ENCODE measurements around the gene PAK4.
"Not testable (repeated sequence)": the region's sequence is repeated elsewhere in the genome, so short reads cannot be mapped to it uniquely, and the experiment has no call there.

Gene PAK4

DNA sequence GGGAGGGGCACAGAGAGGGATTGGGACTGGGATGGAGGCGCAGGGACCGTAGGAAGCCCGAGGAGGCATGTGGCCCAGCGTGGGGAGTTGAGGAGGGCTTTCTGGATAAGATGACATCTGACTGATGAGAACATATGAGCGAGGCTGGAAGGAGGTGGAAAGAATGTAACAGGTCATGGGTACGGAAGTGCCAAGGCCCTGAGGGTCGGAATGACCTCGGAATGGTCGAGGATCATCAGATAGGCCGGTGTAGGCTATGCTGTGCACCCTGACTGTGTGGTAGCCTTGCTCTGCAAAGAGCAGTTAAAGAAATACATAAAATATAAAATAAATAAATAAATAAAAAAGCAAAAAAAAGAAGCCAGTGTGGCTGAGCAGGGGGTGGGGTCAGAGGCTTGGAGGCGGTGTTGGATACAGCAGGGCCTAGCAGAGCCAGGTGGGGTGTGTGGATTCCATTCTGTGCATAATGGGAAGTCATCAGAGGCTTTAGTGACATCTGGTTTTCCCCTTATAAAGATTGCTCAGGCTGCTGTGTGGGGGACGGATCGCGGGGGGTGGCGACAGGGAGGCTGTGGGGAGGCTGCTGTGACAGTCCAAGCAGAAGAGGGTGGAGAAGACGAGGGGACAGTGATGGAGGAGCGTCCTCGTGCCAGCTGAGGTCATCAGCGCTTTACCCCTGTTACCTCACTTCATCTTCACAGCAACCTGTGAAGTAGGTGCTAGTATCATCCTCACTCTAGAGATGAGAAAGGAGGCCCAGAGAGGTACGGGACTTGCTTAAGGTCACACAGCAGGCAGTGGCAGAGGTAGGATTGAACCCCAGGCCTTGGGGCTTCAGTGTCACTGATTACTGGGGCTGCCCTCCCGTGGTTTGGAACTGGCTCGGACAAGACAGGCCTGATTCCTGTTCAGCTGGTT, 5.0 kb downstream of the PAK4 start:
- no peak for DNase-seq

DNA sequence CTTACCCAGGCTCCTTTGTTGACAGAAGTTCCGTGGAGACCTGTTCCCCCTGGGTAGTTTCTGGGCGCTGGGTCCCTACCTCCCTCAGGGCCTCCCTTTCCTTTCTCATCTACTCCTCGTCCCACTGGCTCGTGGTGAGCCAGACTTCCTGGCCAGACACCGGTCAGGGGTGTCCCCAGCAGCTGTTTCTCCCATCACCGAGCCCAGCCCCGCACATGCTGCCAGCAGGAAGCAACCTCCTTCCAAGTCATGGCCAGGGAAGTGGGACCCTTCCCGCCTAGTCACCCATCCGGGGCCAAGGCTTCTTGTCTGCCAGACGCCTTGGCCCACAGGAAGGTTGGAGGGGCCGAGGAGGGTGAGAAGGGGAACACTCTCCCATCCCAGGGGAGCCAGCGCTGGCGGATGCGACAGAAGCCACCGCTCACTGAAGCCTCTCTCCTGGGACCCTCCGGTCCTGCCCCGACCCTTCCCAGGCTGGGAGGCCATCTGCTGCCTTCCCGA, 5.7 kb downstream of the PAK4 start:
- DNase-seq = no peak

DNA sequence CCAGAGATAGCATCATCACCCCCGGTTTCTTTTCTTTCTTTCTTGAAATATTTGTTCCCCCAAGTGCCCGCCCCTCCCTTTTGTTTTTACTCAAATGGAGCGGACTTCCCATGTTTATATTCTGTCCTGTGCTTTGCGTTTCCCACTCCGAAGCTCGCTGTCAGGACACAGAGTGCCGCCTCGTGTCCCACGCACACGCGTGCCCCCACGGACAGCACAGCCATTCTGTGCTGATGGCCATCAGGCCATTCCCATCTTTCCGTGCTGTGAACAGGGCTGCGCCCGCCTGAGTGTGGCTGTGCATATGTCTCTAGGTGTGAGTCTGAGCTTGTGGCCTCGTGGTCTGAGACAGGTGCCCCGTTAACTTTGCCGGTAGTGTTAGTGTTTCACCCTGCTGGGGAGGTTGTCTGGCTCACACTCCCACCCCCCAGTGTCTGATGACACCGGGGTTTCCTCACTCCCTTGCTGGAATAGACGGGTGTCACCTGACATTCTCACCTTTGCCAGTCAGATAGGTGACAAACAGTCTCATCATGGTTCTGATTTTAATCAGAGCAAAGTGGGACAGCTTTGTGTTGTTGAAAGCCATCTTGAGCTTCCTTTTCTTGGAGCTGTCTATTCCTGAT, 6.9 kb downstream of the PAK4 start:
- DNase-seq = no peak

DNA sequence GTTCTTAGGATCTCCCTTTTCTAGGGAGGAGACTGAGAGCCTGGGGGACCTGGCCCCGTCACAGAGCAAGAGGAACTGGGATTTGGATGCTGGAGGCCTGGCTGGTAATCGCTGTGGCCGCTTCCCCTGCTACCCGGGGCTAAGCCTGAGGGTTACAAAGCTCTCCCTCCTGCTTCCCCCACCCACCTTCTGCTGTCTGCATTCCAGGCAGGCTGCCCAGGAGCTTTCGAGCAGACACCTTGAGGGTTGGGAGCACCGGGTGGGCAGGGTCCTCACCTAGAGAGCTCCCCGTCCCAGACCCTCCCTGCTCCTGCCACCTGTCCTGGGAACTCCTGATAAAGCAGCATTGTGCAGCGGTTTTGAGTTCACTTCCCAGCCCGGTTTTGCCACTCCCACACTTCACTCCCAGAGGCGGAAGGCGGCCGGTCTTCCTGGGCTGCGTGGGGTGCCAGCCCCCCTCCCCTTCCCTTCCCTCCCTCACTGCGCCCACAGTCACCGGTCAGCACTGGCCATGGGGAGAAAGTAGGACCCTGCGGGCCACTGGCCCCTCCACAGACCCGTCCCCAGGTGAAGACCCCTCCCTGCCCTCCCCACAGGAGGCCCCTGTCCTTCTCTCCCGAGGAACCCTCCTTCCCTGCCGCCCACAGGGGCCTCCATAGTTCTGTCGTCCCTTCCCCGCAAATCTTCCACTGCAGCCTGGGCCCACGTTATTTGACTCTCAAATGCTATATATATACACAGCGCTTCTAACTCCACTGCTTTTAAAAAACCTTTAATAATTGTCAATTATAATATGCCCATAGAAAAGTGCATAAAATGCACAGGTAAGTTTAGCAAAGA, 8.1 kb downstream of the PAK4 start:
- DNase-seq = no peak

DNA sequence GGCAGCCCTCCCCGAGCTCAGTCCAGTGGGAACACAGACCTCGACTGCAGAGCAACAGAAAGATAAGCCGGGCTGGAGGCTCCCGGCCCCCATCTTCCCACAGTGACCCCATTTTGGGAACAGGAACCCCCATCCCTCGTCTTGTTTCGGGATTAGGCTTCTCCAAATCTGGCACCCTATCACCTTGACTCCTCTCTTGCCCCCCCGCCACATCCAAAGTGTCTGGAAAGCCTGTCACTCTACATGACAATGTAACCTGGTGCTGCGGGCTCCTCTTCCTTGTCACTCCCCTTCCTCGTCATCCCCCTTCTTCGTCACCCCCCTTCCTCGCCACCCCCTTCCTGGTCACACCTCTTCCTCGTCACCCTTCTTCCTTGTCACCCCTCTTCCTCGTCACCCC, 10.1 kb downstream of the PAK4 start:
- no peak for DNase-seq

DNA sequence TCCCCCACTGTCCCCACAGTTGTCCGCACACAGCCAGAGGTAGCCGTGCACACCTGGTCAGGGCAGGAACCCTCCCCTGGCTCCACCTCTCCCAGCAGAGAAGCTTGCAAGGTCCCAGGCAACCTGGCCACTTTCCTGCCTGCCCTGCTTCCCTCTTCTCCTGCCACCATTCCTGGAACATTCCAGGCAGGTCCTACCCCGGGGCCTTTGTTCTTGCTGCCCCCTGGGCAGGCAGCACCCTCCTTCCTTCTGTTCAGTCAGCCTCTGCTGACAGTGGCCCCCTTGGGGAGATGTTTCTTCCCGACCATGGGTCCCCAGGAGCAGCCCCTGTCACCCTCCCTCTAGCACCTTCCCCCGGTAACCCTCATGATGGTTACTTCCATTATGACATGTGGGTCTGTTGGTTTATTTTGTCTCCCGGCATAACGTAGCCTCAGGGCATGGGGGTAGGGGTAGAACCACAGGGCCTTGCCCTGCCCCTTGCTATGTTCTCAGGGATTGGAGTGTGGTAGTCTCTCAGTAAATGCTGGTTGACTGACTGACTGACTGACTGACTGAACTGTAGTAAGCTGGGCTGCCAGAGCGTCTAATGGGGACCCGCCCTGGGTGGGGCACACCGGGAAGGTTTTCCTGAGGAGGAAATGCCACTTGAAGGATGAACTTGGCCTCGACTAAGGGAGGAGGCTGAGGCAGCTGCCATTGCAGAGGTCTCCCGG, 10.8 kb downstream of the PAK4 start:
- DNase-seq = no peak

DNA sequence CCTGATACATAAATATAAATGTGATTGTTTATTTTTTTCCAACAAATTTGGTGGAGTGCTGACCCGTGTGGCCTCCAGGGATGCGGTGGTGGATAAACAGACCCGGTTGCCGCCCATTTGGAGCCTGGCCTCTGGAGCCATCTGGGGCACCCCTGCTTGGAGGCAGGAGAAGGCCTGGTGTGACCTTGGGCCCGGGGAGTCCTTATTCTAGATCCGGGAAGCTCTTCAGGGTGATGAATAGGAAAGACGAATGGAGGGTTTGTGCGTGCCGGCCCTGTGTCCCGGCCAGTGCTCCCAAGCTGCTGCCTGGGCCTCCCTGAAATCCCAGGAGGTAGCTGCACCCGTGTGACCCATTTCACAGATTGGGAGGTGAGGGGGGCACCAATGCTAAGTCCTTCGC, 11.5 kb downstream of the PAK4 start:
- DNase-seq = no peak

DNA sequence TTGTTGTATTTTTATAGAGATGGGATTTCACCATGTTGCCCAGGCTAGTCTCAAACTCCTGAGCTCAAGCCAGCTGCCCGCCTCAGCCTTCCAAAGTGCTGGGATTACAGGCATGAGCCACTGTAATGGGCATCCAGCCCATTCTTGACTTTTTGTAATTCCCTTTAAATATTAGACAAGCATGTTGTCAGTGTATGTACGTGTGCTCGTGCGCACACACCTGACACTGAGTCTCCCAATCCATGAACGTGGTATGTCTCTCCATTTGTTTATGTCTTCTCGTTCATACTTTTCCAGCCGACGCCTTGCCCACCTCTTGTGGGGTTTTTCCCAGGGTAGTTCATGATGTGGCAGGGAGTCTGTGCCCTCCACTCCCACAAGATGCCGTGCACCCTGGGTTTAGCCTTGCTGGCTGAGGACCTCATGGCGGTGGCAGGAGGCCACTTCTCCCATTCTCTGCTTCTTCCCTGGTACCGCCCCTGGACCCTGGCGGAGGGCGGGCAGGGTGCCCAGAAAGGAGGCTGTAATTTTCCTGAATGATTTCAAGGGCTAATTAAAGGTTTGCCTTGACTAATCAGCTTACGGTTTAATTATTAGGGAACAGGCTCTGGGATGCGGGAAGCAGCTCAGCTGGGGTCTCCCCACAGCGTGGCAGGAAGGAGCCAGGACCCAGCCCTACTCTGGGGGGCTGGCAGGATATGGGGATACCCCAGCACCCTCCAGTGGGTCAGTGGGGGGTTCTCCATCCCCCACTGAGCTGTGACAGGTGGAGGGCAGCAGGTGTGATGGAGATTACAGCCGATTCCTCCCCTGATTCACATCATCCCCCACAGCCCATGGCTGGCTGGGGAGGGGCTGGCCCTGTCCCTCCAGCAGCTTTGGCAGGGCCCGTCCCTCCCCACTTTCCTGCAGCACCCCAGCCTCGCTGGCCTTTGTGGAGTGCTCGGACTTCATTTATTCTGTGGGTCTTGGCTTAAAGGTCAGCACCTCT, 12.9 kb downstream of the PAK4 start:
- DNase-seq = no peak

DNA sequence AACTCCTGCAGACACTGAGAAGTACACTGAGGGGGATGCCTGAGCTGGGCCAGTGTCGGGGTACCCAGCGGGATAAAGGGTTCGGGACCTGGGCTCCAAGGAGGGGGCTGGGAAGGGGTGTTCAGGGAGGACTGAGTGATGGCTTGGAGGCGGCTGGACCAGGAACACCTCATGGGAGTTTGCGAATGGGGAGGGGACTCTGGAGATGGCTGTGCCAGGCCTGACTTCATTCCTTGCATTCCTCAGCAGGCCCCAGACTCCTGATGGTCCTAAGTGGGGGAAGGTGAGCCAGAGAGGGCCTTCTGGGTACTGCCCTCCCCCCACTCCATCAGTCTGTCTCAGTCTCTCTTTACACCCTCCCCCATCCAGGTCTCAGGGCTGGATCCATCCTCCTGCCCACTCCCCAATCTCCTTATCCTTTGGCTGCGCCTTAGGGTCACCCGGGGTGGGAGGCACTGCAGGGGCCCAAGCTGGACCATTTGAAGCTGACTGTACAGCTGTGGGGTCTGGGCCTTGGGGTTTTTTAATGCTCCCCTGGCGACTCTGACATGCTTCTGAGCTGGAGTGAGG, 13.8 kb downstream of the PAK4 start:
- peak; percentile 38 for DNase-seq

DNA sequence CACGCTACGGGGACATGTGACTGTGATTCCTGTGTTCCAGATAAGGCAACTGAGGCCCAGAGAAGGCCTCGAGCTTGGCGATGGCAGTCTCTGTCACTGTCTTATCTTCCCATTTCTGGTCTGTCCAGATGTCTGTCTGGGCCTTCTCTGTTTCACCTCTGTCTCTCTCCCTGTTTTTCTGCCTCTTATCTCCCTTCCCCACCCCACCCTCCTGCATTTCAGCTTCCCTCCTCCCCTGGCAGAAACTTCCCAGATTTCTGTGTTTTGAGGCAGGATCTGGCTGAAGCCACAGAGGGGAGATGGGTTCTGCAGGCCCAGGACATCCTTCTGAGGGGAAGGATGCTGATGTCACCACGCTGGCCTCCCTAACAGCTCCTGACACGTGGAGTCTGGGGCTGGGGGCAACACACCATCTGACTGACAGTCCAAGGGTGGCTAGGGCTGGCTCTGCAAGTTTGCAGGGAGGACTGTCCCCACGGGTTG, 14.4 kb downstream of the PAK4 start:
- no peak for DNase-seq

DNA sequence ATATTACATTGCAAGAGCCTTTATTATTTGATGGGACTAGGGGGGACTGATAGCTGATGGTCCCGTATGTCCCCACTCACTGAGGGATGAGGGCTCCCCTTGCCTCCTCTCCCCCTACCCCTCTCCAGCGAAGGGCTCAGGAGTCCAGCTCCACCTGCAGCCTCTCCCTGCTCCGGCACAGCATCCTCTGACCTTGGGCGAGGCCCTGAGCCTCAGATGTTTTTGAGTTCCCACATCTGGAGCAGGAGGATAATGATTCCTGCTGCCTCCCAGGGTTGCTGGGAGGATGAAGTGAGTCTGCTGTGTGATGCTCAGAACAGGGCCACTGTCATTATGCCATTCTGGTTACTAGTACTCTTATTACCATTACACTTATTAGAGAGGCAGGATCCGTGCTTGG, 15.0 kb downstream of the PAK4 start:
- no peak for DNase-seq

DNA sequence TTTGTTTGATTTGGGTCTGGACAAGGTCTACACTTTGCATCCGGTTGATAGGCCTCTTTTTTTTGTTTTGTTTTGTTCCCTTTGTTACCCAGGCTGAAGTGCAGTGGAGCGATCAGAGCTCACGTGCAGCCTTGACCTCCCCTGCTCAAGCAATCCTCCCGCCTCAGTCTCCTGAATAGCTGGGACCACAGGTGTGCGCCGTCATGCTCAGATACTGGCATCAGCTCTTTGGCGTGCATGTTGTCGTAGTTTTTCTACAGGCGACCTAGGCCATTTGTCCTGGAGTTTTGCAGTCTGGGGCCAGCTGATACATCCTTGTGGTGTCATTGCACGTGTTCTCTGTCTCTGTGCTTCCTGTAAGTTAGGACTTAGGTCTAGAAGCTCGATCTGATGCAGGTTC, 16.3 kb downstream of the PAK4 start:
- no peak for DNase-seq

DNA sequence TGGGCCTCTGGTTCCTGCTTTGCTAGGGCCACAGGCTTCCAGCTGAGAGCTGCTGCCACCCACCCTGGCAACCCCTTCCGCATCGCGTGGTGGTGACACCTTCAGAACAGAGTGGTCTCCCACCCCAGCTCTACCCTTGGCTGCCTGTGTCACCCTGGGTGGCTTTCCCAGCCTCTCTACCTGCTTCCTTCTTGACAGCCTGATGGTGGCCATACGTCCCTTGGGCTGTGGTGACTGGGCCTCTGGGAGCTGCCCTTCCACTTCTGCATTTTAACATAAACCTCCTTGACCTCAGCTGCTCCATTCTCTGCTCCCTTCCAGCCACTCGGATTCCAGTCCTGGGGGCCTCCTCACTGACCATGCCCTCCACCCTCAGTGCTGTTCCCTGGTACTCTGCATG, 17.0 kb downstream of the PAK4 start:
- no peak for DNase-seq

DNA sequence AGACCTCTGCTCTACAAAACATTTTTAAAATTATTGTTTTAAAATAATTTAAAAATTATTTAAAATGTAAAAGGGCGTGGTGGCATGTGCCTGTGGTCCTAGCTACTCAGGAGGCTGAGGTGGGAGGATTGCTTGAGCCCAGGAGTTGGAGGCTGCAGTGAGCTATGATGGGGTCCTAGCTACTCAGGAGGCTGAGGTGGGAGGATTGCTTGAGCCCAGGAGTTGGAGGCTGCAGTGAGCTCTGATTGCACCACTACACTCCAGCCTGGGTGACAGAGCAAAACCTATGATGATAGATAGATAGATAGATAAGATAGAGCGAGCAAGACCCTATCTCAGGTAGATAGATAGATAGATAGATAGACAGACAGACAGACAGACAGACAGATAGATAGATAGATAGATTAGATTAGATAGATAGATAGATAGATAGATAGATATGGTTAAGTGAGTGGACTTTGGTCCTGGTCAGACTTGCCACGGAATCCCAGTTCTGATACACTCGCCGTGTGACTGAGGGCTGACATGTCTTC, 18.2 kb downstream of the PAK4 start:
- not testable (repeated sequence) for DNase-seq

DNA sequence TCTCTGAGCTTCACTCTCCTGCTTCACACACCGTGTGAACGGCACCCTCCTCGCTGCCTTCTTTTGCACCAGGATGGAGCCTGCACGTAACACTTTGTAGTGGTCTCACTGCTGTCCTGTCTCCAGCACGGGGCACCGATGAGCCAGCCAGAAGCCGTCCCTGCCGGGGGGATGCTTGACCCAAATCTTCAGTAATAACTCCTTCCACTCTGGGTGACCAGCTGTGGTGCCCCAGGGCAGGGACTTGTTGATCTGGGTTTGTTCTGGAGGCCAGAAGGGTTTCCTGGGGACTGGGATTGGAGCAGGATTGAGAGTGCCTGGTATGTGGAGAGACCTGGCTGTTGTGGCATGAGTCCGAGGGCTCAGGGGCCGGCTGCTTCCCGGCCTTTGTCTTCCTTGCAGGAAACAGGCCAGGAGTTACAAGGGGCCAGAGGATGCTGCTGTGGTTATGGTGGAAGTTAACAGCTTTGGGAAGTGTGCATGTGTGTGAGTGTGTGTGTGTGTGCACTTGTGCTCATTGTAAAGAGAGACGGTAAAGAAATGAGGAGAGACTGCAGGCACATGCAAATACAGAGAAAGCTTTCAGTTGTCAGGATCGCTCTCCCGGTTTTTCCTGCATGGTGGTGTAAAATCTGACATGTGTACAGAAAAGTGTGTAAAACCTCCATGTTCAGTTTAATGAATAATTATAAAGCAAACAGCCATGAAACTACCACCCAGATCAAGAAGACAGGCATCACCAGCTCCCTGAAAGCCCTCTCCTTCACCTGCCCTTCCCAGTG, 18.9 kb downstream of the PAK4 start:
- no peak for DNase-seq

DNA sequence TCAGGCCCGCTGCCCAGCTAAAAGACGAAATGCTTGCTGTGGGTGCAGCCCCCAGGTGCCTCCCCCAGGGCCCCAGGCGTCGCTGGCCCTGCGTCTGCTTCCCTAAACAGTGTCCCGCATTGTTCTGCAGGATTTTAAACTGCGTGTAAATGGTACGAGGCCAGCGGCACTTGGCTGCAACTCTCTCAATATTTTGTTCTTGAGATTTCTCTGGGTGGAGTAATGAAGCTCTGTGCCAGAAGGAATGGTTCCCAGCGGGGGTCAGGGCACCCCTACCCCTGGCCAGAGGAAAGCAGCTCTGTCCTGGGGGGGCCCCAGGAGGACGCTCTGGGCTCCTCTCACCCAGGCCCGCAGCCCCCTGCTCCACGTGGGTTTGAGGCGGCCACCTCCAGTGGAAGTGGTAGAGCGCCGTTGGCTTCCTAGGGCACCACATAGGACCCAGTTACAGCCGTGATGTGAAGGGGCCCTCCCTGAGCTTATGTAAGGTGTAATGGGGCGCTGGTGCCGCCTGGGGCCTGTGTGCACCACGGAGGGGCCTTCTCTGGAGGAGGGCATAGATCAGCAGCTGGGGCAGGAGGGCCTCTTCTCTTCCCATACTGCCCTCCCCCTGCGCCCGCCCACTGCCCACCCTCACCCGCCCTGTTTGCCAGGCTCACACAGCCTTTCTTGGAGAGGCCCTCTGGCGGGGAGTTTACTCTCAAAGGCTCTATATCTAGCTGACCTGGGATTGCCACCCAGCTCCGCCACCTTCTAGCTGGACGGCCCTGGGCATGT, 19.8 kb downstream of the PAK4 start:
- no peak for DNase-seq

DNA sequence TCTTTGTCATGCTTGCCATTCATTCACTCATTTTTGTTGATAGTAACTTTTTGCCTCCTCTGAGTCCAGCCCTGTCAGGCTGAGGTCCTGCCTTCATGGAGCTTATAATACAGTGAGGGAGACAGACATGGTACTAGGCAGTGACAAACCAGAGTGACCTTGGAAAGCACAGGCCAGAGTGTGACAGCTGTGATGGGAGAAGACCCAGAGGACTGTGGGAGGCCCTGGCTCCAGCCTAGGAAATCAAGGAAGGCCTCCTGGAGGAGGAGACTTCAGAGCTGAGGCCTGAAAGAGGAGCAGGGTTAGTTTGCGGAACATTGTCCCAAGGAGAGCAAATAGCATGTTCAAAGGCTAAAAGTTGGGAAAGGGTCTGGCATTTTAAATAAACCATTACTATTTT, 20.5 kb downstream of the PAK4 start:
- DNase-seq = no peak

DNA sequence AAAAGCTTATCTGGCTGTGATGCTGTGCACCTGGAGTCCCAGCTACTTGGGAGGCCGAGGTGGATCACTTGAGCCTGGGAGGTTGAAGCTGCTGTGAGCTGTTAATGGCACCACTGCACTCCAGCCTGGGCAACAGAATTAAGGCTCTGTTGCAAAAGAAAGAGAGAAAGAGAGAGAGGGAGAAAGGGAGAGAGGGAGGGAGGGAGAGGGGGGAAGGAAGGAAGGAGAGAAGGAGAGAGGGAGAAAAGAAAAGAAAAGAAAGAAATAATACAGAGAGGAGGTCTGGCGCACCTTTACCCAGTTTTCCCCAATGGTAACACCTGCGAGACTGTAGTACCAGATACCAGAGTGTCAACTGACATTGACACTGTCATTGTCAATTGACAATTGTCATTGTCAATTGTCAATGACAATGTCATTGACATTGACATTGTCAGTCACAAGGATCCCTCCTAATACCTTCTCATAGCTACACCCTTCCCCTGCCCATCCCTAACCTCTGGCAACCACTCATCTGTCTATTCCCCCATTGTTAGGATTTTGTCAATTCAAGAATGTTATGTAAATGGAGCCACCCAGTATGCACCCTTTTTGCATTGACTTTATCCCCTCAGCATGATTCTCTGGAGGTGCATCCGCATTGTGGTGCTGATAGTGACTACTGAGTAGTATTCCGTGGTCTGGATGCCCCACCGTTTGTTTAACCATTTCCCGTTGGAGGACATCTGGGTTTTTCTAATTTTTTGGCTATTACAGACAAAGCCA, 21.3 kb downstream of the PAK4 start:
- DNase-seq = no peak

Measured in fibroblast of skin of scalp (primary cell).